RWPE2 (cell line): ENCODE measurements around the gene RBMS3.

Experiments
- ATAC-seq: fragments of 200-7000 bp; cut with Tn5 transposase; 3 replicates; pipeline ENCODE4 v1.9.1; 2021; ENCODE audit warnings: low read depth
- DNase-seq: peaks from one replicate; pipeline ENCODE4 v3.0.0-alpha.2; 2020; ENCODE audit warnings: low spot score
- H3K27ac ChIP-seq: fragments of 450-650 bp; 2 replicates; pipeline ENCODE4 v1.5.1; 2017; ENCODE audit warnings: mild to moderate bottlenecking; ENCODE audit not compliant: poor library complexity, severe bottlenecking
- H3K27me3 ChIP-seq: fragments of 250-450 bp; sonication (Bioruptor Pico); 2 replicates; pipeline ENCODE4 v1.5.1; 2021; ENCODE audit warnings: mild to moderate bottlenecking, moderate library complexity; ENCODE audit not compliant: insufficient read depth, poor library complexity, severe bottlenecking
- H3K36me3 ChIP-seq: fragments of 250-450 bp; sonication (Bioruptor Pico); 2 replicates; pipeline ENCODE4 v1.5.1; 2020; ENCODE audit warnings: low read depth, mild to moderate bottlenecking, moderate library complexity
- H3K4me1 ChIP-seq: fragments of 250-450 bp; sonication (Bioruptor Pico); 2 replicates; pipeline ENCODE4 v1.5.1; 2021; ENCODE audit warnings: mild to moderate bottlenecking, moderate library complexity; ENCODE audit not compliant: insufficient read depth, poor library complexity, severe bottlenecking
- H3K4me3 ChIP-seq: fragments of 250-450 bp; sonication (Bioruptor Pico); 2 replicates; pipeline ENCODE4 v1.5.1; 2021; ENCODE audit warnings: mild to moderate bottlenecking, moderate library complexity; ENCODE audit not compliant: severe bottlenecking
- H3K9me3 ChIP-seq: fragments of 250-450 bp; sonication (Bioruptor Pico); 2 replicates; pipeline ENCODE4 v1.5.1; 2021; ENCODE audit warnings: mild to moderate bottlenecking, moderate library complexity; ENCODE audit not compliant: severe bottlenecking
- CTCF ChIP-seq: fragments of 450-650 bp; IDR thresholded peaks from one replicate; pipeline ENCODE4 v1.5.1; 2017; ENCODE audit warnings: mild to moderate bottlenecking, moderate library complexity; ENCODE audit not compliant: poor library complexity, severe bottlenecking

The RBMS3 gene

GRCh38 chr3:29899021-29899420, 618.1 kb downstream of the RBMS3 start:
- no peak for TF ChIP-seq CTCF
- no peaks in the 10 kb centered on the region for H3K27me3 ChIP-seq
- ATAC-seq (no peak), DNase-seq (no peak)
- H3K9me3 ChIP-seq = no peaks in the 10 kb centered on the region
- H3K27ac ChIP-seq = no peak overlapping the region
- H3K36me3 ChIP-seq = no peaks in the 10 kb centered on the region
- H3K4me3 ChIP-seq = no peak overlapping the region
- H3K4me1 ChIP-seq = no peaks in the 10 kb centered on the region

DNA sequence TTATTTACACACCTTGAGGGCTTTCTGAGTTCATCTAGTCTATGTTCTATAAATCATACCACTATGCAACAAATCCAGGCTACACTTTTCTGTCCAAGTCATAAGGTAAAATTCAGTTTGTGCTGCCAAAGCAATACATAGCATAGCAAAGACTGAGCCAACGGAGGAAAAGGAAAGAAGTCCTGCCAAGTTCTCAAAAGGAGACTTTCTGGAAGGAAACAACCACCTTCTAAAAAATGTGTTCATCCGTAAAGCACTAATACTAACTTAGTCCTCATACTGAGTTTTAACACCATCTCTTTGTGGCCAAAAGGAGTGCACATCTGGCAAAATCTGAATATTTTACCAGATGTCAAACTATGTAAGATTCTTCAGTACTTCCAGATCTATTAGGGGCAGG, 620.2 kb downstream of the RBMS3 start:
- no peak for ATAC-seq
- H3K4me3 ChIP-seq = no peak overlapping the region
- no peak for TF ChIP-seq CTCF
- H3K9me3 ChIP-seq = no peaks in the 10 kb centered on the region
- DNase-seq = no peak
- H3K4me1 ChIP-seq = no peaks in the 10 kb centered on the region
- H3K36me3 ChIP-seq = no peaks in the 10 kb centered on the region
- H3K27me3 ChIP-seq = no peaks in the 10 kb centered on the region
- no peak overlapping the region for H3K27ac ChIP-seq

DNA sequence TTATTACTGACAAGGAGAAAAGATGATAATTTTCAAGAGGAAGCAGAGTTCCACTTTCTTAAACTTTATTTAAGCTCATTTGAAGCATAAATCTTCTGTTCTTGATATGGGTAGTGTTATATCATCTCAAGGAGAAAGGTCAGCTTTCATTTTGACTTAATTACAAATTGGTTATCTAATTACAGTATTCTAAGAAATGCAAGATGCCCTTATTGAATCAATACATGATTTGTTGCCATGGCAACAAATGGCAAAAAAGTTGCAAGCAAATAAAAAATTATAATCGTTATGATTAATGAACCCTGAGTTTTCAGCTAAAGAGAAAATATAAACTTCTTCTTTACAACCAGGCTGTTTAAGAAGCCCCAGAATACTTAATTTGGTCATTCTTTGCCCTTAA, 622.7 kb downstream of the RBMS3 start:
- no peaks in the 10 kb centered on the region for H3K27me3 ChIP-seq
- no peaks in the 10 kb centered on the region for H3K4me1 ChIP-seq
- no peaks in the 10 kb centered on the region for H3K9me3 ChIP-seq
- no peak overlapping the region for H3K4me3 ChIP-seq
- DNase-seq = no peak
- H3K27ac ChIP-seq = no peak overlapping the region
- no peak for ATAC-seq
- H3K36me3 ChIP-seq = no peaks in the 10 kb centered on the region
- TF ChIP-seq CTCF = no peak

- H3K4me1 ChIP-seq = no peaks in the 10 kb centered on the region
- no peaks in the 10 kb centered on the region for H3K36me3 ChIP-seq
- no peaks in the 10 kb centered on the region for H3K9me3 ChIP-seq
- DNase-seq = no peak
- no peak for TF ChIP-seq CTCF
- no peak overlapping the region for H3K4me3 ChIP-seq
- no peak for ATAC-seq
- no peak overlapping the region for H3K27ac ChIP-seq
- no peaks in the 10 kb centered on the region for H3K27me3 ChIP-seq
Observed at GRCh38 chr3:29906906-29907305, 626.0 kb downstream of the RBMS3 start.

DNA sequence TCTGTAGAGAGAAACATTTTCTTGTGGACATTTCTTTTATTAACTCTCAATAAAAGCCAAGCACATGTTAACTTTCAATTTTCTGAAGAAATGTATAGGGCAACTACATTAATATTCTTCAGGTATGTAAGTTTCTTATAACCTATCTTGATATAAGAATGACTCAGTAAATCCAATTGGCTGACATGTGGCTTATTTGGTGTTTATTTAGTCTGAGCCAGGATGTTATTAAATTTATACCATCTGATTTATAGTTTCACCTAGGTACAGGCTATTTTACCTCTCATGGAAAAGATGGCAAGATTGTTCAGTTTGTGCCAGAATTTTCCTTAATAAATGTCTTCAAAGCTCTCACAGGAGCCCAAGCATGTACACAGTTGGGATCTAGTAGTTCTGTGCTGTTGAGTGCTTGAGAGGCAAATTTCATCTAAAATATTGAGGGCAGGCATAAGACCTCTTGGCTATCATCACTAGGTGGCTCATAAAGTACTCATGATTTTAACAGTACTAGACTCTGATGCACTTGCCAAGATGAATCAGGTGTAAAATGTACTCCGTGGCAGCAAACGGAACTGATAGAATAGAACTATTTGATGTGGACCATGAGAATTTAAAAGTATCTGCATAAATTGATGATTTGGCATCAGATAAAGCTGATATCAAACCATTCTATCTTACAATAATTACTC, 631.9 kb downstream of the RBMS3 start:
- Histone ChIP-seq H3K4me1 (no peaks in the 10 kb centered on the region), H3K9me3 (no peaks in the 10 kb centered on the region), H3K27ac (no peak overlapping the region), H3K4me3 (no peak overlapping the region), H3K27me3 (no peaks in the 10 kb centered on the region), H3K36me3 (no peaks in the 10 kb centered on the region)
- no peak for DNase-seq
- no peak for TF ChIP-seq CTCF
- no peak for ATAC-seq
